ENCODE data around the gene PLA2G5.
"Not testable (repeated sequence)": the region's sequence is repeated elsewhere in the genome, so short reads cannot be mapped to it uniquely, and the experiment has no call there.

PLA2G5 gene, protein sequence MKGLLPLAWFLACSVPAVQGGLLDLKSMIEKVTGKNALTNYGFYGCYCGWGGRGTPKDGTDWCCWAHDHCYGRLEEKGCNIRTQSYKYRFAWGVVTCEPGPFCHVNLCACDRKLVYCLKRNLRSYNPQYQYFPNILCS

GRCh38 chr1:20069874-20070273 is at the start of gene PLA2G5:
Gene PLA2G5 (plus strand): TSS chr1:20070194. CDS start chr1:20084831, 14,637 bp downstream.
- DNase-seq: no peak

- DNase-seq: no peak
Observed at GRCh38 chr1:20028125-20028524, 41.9 kb upstream of the PLA2G5 start.

DNA sequence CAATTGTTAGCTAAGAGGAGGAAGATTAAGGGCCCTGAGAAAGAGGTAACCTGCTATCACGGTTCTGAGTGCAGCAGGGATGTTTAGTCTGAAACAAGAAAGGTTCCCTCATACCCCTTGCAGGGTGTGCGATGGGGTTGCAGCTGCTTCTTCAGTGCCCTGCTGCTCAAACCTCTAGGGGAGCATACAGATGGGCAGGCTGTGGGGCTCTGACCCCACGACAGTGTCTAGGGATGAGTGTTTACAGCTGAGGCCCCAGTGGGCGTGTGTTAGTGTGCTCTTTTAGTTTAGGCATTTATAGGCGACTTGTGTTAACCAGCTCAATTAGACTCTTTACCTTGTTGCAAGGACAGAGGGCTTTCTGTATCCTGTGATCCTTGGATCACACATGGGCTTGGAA is 41.3 kb upstream of the PLA2G5 start:
- DNase-seq: no peak

- DNase-seq: no peak
Observed at GRCh38 chr1:20029178-20029912, 40.6 kb upstream of the PLA2G5 start.

- DNase-seq: not testable (repeated sequence)
Observed at GRCh38 chr1:20030436-20031151, 39.4 kb upstream of the PLA2G5 start.

- no peak for DNase-seq
Observed at GRCh38 chr1:20031161-20031560, 38.8 kb upstream of the PLA2G5 start.

GRCh38 chr1:20031836-20032235 is 38.2 kb upstream of the PLA2G5 start:
- no peak for DNase-seq

DNA sequence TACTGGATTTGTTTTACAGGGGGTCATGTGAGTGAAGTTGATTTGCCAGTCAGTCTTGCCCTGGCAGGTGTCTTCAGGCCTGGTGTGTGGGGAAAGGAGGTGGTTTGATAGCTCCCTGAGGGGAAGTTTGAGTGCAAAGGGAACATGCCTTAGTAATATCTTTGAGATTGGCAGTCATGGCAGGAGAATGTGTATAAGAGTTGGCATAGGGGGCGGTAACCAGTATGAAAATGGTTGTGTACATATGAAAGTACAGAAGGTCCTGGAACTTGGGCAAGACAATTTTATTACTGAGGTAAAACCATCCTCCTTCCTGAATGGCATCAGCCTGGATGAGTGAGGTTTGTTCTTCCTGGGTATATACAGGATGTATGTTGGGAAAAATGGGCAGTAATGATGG is 37.6 kb upstream of the PLA2G5 start:
- DNase-seq: no peak

GRCh38 chr1:20033420-20033819 is 36.6 kb upstream of the PLA2G5 start:
- DNase-seq: no peak

DNA sequence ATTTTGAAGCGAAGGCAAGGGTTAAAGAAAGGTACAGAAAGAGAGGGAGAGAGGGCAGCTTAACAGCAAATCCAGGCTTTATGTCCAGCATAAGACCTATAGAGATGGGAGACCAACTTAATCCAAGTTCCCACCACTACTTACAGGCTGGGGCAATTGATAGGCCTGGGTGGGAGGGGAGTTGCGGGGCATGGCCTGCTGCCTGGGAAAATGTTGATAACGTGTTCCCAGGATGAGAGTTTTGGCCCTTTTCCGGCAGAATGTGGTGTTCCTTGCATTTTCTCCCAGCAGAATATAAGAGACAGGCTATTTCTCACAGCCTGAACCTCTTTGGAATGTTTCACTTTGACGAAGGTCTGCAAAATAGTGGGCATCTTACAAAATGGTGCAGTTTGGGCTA is 34.9 kb upstream of the PLA2G5 start:
- no peak for DNase-seq

- no peak for DNase-seq
Observed at GRCh38 chr1:20037877-20038276, 32.1 kb upstream of the PLA2G5 start.

DNA sequence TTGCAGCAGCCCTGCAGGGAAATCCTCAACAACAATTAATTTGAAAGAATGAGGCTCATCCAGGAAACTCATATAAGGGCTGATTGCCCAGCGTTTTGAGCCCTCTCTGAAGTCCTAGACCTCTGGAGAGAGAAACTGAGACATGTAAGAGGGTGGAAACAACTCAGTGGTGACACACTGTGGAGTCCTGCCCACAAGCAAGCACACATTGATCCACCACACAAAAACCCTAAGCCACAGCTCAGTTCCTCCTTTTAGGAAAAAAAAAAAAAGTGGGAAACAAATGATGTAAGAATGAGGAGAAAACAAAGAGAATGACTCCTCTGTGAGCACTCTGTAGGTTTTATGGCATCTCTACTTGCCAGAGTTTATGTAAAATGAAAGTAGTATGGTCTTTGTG is 22.9 kb upstream of the PLA2G5 start:
- DNase-seq: no peak

DNA sequence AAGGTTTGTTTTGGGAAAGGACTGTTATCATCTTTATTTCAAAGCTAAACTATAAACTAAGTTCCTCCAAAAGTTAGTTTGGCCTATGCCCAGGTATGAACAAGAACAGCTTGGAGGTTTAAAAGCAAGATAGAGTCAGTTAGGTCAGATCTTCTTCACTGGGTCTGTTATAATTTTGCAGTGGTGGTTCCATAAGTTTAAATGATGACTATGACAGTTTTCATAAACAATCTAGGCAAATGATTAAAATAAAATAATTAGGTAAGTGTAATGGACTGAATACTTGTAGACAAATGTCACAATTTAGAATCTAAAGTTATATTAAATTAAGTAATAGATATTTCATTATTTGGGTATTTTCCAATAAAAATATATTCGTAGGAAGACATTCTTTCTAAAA is 21.4 kb upstream of the PLA2G5 start:
- no peak for DNase-seq

DNA sequence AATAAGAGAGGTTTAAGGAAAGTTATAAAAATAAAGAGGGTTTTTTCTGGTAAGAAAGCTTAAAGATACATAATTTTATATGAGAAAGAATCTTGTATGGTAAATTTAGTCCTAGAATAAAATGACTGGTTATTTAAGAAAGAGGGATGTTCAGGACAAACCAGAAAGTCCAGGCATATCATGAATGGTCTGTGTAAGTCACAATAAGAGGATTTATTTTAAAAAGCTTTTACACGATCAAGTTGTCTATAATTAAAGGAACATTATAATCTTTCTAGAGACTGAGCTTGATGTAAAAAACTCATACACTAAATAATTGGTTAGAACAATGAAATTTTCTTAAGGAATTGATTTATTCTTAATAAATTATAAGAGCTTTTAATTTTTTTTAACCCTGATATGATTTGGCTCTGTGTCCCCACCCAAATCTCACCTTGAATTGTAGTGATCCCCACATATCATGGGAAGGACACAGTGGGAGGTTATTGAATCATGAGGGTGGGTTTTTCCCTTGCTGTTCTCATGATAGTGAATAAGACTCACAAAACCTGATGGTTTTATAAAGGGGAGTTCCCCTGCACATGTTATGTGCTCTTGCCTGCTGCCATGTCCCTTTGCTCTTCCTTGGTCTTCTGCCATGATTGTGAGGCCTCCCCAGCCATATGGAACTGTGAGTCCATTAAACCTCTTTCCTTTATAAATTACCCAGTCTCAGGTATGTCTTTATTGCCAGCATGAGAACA is 20.8 kb upstream of the PLA2G5 start:
- not testable (repeated sequence) for DNase-seq

GRCh38 chr1:20051218-20051829 is 18.7 kb upstream of the PLA2G5 start:
- DNase-seq: no peak

DNA sequence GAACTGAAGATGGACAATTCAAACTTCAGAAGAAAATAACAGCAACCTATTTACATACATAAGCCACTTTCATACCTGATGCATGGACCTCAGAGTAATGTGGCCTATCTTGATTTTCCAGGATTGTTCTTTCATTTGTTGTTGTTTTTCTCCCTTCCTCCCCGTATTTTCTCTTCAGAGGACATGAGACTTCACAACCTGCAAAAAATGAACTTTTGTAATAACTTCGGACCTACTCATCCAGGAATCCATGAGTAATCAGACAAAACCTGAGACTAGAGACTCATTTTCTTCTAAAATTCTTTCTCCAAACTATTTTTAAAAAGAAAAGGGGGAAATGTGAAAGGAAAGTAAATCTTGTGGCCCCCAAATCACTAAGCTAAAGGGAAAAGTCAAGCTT is 17.6 kb upstream of the PLA2G5 start:
- DNase-seq: no peak

- no peak for DNase-seq
Observed at GRCh38 chr1:20057886-20058420, 12.0 kb upstream of the PLA2G5 start.

- no peak for DNase-seq
Observed at GRCh38 chr1:20058531-20058930, 11.5 kb upstream of the PLA2G5 start.

DNA sequence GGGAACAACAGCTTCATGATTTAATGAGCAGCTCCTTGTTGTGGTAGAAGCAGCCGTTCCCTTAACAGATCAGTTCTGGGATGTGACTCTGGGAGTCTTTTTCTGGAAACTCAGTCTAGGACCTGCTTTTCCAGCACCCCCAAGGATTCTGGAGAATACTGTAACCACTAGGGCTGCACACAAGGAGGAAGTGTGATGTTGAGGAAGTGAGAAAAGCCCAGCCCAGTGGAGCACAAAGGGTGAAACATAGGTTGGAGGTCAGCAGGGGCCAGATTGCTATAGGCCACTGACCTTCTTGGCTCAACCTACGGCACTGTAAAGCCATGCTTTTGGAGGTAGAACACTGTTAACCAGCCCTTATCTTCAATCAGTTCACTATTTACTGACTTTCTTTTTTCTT is 10.1 kb upstream of the PLA2G5 start:
- DNase-seq: no peak

GRCh38 chr1:20060791-20061190 is 9.2 kb upstream of the PLA2G5 start:
- not testable (repeated sequence) for DNase-seq

GRCh38 chr1:20061866-20062265 is 8.1 kb upstream of the PLA2G5 start:
- no peak for DNase-seq

GRCh38 chr1:20063861-20064292 is 6.1 kb upstream of the PLA2G5 start:
- no peak for DNase-seq

- no peak for DNase-seq
Observed at GRCh38 chr1:20068722-20069121, 1.3 kb upstream of the PLA2G5 start.

Measured in NCI-H1417 treated with DMSO at 0.1 percent for 48 hours (cell line).